ENCODE measurements around the gene COL6A3.

DNA sequence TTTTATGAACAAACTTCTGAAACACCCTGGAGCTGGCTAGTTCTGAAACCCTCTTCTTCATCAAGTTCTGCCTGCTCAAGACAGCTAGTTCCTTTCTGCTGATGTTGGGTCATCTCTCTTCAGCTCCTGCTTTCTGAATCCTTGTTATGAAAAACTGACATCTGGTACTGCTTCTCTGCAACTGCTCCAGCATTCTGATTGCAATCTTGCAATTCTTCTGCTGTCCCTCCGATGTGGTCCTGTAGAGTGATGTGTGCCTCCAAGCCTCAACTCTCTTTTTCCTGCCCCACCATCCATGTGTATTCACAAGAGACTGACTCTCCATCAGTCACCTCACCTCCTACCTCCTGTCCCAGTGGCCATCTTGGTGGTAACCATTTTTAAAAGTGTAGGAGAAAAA lies 21.8 kb downstream of the COL6A3 start:
- no peak for TF ChIP-seq CTCF (IDR thresholded peaks at IDR 0.05)
- TF ChIP-seq POLR2A (IDR thresholded peaks at IDR 0.05): no peak
